ENCODE data around the gene CCDC188. TPM values are rescaled to one million over a fixed set of nuclear protein-coding genes. Genes with fewer than 3 reads are reported as not detected.

CCDC188 gene
- total and polyA plus RNA-seq, 2 donors (not counting 1 experiment from before 2014, with no cell fraction given), result 0.33 to 0.59 TPM

- Histone ChIP-seq H2AFZ (ENCODE audit: low read length) (no peak overlapping the region), H3K27me3 (ENCODE audit: control insufficient read depth, insufficient read depth, low read length) (peaks cover 15% of the 10 kb centered on the region), H3K79me2 (ENCODE audit: control insufficient read depth, insufficient read depth, low read length) (no peaks in the 10 kb centered on the region), H3K4me2 (ENCODE audit: extremely low read depth, insufficient read depth, low read length) (no peak overlapping the region), H3K4me1 (ENCODE audit: control insufficient read depth, extremely low read depth, insufficient read depth, low read length) (peaks cover 7% of the 10 kb centered on the region), H3K27ac (ENCODE audit: insufficient read depth, low read length) (no peak overlapping the region), H3K9me3 (ENCODE audit: control insufficient read depth, insufficient read depth, low read depth, low read length) (no peaks in the 10 kb centered on the region), H3K9ac (ENCODE audit: insufficient read depth, low read length) (no peak overlapping the region), H3K4me3 (replicated peaks in 1 of 4; ENCODE audit: control extremely low read depth in 1 of 4, insufficient read depth in 1 of 4, low read depth in 3 of 4, low read length in 4 of 4) (no peak overlapping the region), H3K36me3 (ENCODE audit: control insufficient read depth, insufficient read depth, low read length) (no peaks in the 10 kb centered on the region), H4K20me1 (ENCODE audit: control insufficient read depth, extremely low read depth, insufficient read depth, low read length) (no peaks in the 10 kb centered on the region)
- no peak for DNase-seq (ENCODE audit: low read depth in 2 of 2)
- TF ChIP-seq EZH2 (IDR thresholded peaks at IDR 0.05; ENCODE audit: low read length, missing control alignments) (no peak), CTCF (conservative IDR thresholded peaks at IDR 0.05 in 1 of 2, IDR thresholded peaks at IDR 0.05 in 1 of 2; ENCODE audit: low read depth in 1 of 2, low read length in 2 of 2) (no peak)
These were observed 47.9 kb upstream of the CCDC188 start for GRCh38 chr22:20198557-20199319.

GRCh38 chr22:20197407-20198030 lies 46.7 kb upstream of the CCDC188 start:
- H3K4me1 ChIP-seq (ENCODE audit: control insufficient read depth, extremely low read depth, insufficient read depth, low read length), result no peaks in the 10 kb centered on the region
- H3K4me3 ChIP-seq (replicated peaks in 1 of 4; ENCODE audit: control extremely low read depth in 1 of 4, insufficient read depth in 1 of 4, low read depth in 3 of 4, low read length in 4 of 4), result no peak overlapping the region
- DNase-seq (ENCODE audit: low read depth in 2 of 2), result no peak
- TF ChIP-seq EZH2 (IDR thresholded peaks at IDR 0.05; ENCODE audit: low read length, missing control alignments) (no peak), CTCF (conservative IDR thresholded peaks at IDR 0.05 in 1 of 2, IDR thresholded peaks at IDR 0.05 in 1 of 2; ENCODE audit: low read depth in 1 of 2, low read length in 2 of 2) (no peak)
- H4K20me1 ChIP-seq (ENCODE audit: control insufficient read depth, extremely low read depth, insufficient read depth, low read length), result no peaks in the 10 kb centered on the region
- peaks cover 15% of the 10 kb centered on the region for H3K27me3 ChIP-seq (ENCODE audit: control insufficient read depth, insufficient read depth, low read length)
- no peak overlapping the region for H3K27ac ChIP-seq (ENCODE audit: insufficient read depth, low read length)
- H2AFZ ChIP-seq (ENCODE audit: low read length), result no peak overlapping the region
- no peaks in the 10 kb centered on the region for H3K79me2 ChIP-seq (ENCODE audit: control insufficient read depth, insufficient read depth, low read length)
- H3K9me3 ChIP-seq (ENCODE audit: control insufficient read depth, insufficient read depth, low read depth, low read length), result no peaks in the 10 kb centered on the region
- H3K4me2 ChIP-seq (ENCODE audit: extremely low read depth, insufficient read depth, low read length), result no peak overlapping the region
- H3K9ac ChIP-seq (ENCODE audit: insufficient read depth, low read length), result no peak overlapping the region
- H3K36me3 ChIP-seq (ENCODE audit: control insufficient read depth, insufficient read depth, low read length), result no peaks in the 10 kb centered on the region

- Histone ChIP-seq H3K4me3 (replicated peaks in 1 of 4; ENCODE audit: control extremely low read depth in 1 of 4, insufficient read depth in 1 of 4, low read depth in 3 of 4, low read length in 4 of 4) (no peak overlapping the region), H3K4me1 (ENCODE audit: control insufficient read depth, extremely low read depth, insufficient read depth, low read length) (no peaks in the 10 kb centered on the region), H3K79me2 (ENCODE audit: control insufficient read depth, insufficient read depth, low read length) (no peaks in the 10 kb centered on the region), H3K9me3 (ENCODE audit: control insufficient read depth, insufficient read depth, low read depth, low read length) (no peaks in the 10 kb centered on the region), H4K20me1 (ENCODE audit: control insufficient read depth, extremely low read depth, insufficient read depth, low read length) (no peaks in the 10 kb centered on the region), H2AFZ (ENCODE audit: low read length) (no peak overlapping the region), H3K27ac (ENCODE audit: insufficient read depth, low read length) (no peak overlapping the region), H3K36me3 (ENCODE audit: control insufficient read depth, insufficient read depth, low read length) (no peaks in the 10 kb centered on the region), H3K4me2 (ENCODE audit: extremely low read depth, insufficient read depth, low read length) (no peak overlapping the region), H3K9ac (ENCODE audit: insufficient read depth, low read length) (no peak overlapping the region), H3K27me3 (ENCODE audit: control insufficient read depth, insufficient read depth, low read length) (peaks cover 15% of the 10 kb centered on the region)
- TF ChIP-seq CTCF (conservative IDR thresholded peaks at IDR 0.05 in 1 of 2, IDR thresholded peaks at IDR 0.05 in 1 of 2; ENCODE audit: low read depth in 1 of 2, low read length in 2 of 2) (no peak), EZH2 (IDR thresholded peaks at IDR 0.05; ENCODE audit: low read length, missing control alignments) (no peak)
- no peak for DNase-seq (ENCODE audit: low read depth in 2 of 2)
These were observed 45.4 kb upstream of the CCDC188 start for GRCh38 chr22:20196094-20196842.

Measured in fibroblast of lung (primary cell).